Stimulated activated naive CD8-positive, alpha-beta T cell treated with anti-CD3 and anti-CD28 coated beads, Interleukin-15, amount 100 ng/mL, for 72 hours (primary cell): ENCODE measurements around the gene INSL4.

Experiments
- ATAC-seq: fragments of 150-1000 bp; cut with Tn5 transposase; 2 replicates; pipeline ENCODE4 v1.10.0; 2021; ENCODE audit warnings: mild to moderate bottlenecking, moderate library complexity
- DNase-seq, 2 donors: peaks; one replicate each; pipeline ENCODE4 v3.0.0; 2021 to 2022
- H3K27ac Mint-ChIP-seq, 2 donors: one replicate each; pipeline ENCODE4 v1.8.0; 2022; ENCODE audit warnings: mild to moderate bottlenecking in 2 of 2, mixed read lengths in 2 of 2, moderate library complexity in 2 of 2
- H3K27me3 Mint-ChIP-seq: one replicate; pipeline ENCODE4 v1.8.0; 2022; ENCODE audit warnings: mixed read lengths
- H3K4me1 Mint-ChIP-seq: one replicate; pipeline ENCODE4 v1.8.0; 2022; ENCODE audit warnings: mild to moderate bottlenecking, mixed read lengths
- H3K4me3 Mint-ChIP-seq, 2 donors: one replicate each; pipeline ENCODE4 v1.8.0; 2022; ENCODE audit warnings: mild to moderate bottlenecking in 2 of 2, mixed read lengths in 2 of 2, moderate library complexity in 1 of 2
- H3K9me3 Mint-ChIP-seq, 2 donors: one replicate each; pipeline ENCODE4 v1.8.0; 2022; ENCODE audit warnings: mixed read lengths in 2 of 2

The INSL4 gene

DNA sequence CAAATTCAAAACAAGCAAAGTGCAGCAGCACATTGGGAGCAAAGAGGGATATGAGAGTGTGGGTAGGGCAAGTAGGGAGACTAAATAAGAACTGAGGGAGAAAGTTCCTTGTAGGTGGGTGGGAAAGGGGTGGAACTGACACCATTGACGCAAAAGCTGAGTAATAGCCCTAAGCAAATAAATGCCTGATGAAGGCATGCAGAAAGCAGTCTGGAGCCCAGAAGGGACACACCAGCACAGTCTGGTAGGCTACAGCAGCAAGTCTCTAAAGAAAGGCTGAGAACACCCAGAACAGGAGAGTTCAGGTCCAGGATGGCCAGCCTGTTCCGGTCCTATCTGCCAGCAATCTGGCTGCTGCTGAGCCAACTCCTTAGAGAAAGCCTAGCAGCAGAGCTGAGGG, at the start of gene INSL4:
TSS of gene INSL4 (plus strand) at position 208 of the 400 bp plus-strand sequence. CDS start at position 313, 105 bp downstream.
- Mint-ChIP-seq H3K4me3 (no peak within 1 kb of the TSS), H3K27me3 (no peaks in the 10 kb centered on the region), H3K9me3 (peaks cover 0 to under 1% of the 10 kb centered on the region in 2 donors), H3K4me1 (no peaks in the 10 kb centered on the region), H3K27ac (peak within 1 kb of the TSS in 1 of 2 donors; percentile 23)
- no peak for DNase-seq
- ATAC-seq: no peak

DNA sequence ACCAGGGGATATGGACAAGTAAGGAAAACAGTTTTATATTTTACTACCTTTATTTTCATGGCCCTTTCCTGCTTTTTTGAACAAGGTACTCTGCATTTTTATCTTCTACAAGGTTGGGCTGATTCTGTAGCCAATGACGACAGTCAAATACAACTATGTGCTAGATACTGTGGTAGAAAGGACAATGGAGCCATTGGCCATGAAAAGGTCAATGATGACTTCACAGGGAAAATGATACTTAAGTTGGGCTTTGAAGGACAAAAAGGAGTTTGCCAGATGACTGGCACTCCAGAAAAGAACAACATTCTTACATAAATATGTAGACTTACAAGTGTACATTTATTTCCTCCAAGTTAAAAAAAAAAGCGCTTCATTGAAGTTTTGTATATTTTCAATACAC, 46.4 kb upstream of the INSL4 start:
- ATAC-seq: no peak
- no peak for DNase-seq
- Mint-ChIP-seq H3K4me3 (no peak overlapping the region), H3K4me1 (peaks cover 23% of the 10 kb centered on the region), H3K9me3 (peaks cover 0 to 4% of the 10 kb centered on the region in 2 donors), H3K27ac (no peak overlapping the region), H3K27me3 (no peaks in the 10 kb centered on the region)

DNA sequence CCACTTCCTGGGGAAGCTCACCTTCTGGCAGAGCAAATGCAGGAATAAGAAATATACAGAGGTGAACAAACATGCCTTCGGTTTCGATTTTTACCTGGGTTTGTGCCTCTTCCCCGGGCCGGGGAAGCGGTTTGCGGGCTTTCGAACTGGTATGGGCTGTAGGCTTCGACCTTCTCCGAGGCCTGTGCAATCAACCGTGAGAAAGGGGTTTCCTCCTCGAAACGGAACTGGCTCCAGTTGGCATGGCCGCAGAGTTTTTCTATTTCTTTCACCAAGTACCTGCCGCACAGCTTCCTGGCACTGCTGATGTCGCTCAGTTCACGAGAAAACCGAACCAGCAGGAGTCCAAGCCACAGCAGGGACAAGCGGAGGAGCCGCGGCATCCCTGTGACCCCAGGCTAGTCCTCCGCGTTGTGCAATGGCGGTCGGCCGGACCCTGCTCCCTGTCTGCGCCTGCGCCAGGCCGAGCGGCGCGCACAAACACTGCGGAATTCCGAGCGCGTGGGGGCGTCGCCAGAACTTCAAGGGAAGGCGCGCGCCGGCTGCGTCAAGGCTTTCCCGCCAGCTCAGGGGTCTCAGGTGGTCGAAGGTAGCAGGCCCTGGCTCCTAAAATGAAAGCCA, 45.9 kb upstream of the INSL4 start, which contains the start of gene INSL6:
TSS of gene INSL6 (minus strand) at position 420 of the 621 bp plus-strand sequence. CDS start at position 383, 37 bp downstream.
- peaks cover 0 to 4% of the 10 kb centered on the region in 2 donors for H3K9me3 Mint-ChIP-seq
- H3K4me1 Mint-ChIP-seq: peaks cover 23% of the 10 kb centered on the region
- no peaks in the 10 kb centered on the region for H3K27me3 Mint-ChIP-seq
- H3K4me3 Mint-ChIP-seq: no peak within 1 kb of the TSS
- DNase-seq (no peak), ATAC-seq (no peak)
- no peak within 1 kb of the TSS for H3K27ac Mint-ChIP-seq

DNA sequence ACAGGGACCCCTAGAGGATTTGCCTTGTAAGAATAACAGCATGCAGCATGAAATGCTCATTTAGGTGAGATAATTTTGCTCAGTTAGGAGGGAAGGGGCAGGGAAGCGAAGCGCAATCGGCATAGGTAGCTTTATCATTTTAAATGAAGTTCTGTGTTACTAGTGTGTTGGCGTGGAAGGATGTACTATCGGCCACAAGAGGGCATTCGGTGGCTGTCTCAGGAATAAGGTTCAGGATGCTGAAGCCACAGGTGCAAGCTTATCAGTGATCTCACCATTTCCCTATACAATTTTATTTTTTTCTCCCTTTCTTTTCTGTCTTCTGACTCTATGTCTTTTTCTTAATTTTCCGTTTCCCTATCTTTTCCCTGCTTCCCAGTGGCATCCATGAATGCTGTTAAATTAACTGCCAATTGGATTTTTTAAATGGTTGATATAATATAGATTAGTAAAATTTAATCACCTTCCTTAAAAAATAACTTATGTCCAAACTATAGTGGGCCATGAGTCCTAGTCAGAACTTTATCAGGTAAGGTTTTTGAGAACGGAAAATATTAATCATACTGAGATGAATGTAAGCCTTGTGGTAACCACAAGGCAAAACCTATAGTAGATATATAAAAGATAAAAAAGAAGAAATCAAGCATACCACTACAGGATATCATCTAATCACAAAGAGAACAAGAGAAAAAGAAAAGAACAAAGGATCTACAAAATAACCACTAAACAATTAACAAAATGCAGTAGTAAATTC, 44.6 kb upstream of the INSL4 start:
- Mint-ChIP-seq H3K9me3 (peaks cover 0 to 4% of the 10 kb centered on the region in 2 donors), H3K27me3 (no peaks in the 10 kb centered on the region), H3K27ac (no peak overlapping the region), H3K4me1 (peaks cover 23% of the 10 kb centered on the region), H3K4me3 (no peak overlapping the region)
- ATAC-seq: peak; percentile 83
- peak; percentile 42 to 61 for DNase-seq

DNA sequence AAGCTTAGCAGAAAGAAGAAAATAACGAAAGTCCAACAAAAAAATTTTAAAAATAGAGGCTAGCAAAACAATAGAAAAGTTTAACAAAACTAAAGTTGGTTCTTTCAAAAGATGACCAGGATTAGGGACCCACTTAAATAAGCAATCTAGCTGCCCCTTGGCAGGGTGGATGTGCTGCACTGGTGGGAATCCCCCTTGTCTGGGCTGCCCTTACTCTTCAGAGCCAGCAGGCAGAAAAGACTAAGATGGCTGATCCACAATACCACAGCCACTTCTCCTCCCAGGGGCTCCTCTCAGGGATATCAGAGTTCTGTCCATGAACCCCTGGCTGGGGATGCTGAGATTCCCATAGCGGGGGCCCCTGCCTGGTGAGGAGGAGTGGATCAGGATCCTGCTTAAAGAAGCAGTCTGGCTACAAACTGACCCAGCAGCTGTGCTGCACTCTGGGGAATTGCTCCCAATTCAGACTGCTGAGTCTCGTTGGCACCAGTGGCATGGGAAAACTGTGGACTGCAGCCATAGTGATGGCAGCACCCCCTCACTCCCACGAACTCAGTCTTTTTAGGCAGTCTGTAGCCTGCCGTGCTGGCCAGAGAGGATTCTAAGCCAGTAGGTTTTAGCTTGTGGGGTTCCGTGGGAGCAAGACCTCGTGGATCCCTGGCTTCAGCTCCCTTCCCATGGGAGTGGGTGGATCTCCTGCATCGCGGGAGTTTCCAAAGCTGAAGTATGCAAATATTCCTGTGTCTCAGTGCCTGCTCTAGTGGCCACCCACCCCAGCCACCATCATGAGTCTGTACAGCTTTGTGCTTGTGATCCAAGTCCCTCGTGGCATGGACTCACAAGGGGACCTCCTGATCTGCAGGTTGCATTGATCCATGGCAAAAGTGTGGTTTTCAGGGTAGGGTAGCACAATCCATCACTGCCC, 42.9 kb upstream of the INSL4 start:
- Mint-ChIP-seq H3K9me3 (peaks cover 0 to 4% of the 10 kb centered on the region in 2 donors), H3K27me3 (no peaks in the 10 kb centered on the region), H3K27ac (no peak overlapping the region), H3K4me3 (no peak overlapping the region), H3K4me1 (peaks cover 22% of the 10 kb centered on the region)
- peak; percentile 61 for ATAC-seq
- DNase-seq: no peak

DNA sequence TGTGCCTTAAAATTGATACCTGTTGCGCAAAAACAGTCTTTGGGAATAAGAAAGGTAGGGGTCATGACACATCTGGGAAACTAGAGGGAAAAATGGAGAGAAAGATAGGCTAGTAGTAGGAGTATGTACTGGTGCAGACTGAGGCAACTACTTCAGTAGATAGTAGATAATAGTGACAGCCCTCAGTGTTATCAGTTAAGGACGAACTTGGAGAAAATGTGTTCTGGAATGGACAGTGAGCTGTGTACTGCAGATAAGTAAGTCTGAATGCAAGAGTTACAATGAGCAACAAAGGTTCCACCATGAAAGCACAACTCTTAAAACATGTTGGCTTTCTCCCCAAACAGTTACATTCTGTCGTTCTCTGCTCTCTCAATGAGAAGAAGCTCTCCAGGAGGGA, 39.2 kb upstream of the INSL4 start:
- H3K9me3 Mint-ChIP-seq: peaks cover 0 to 4% of the 10 kb centered on the region in 2 donors
- no peak for DNase-seq

DNA sequence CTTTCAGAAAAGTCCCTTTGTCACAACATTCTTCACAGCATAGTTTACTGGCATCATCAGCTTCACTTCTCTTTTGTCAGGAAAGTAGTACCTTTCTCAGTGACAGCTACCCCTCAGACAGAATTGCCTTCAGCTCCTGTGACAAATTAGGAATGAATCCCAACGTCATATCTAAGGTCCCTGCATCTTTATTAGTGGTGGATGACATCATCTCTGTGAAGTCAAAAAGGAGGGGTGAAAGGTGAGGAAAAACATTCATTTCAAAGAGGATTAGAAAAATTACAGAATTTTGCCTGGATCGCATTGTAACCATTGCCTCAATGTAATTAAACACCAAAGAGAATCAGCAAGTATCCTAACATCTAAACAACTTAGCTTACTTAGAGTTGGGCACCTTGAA, 37.9 kb upstream of the INSL4 start:
- ATAC-seq: no peak
- H3K27me3 Mint-ChIP-seq: no peaks in the 10 kb centered on the region
- no peaks in the 10 kb centered on the region for H3K4me1 Mint-ChIP-seq
- DNase-seq: no peak
- no peak overlapping the region for H3K27ac Mint-ChIP-seq
- no peak overlapping the region for H3K4me3 Mint-ChIP-seq
- peaks cover 0 to 4% of the 10 kb centered on the region in 2 donors for H3K9me3 Mint-ChIP-seq

More for the DNA sequence above, 39.2 kb upstream of the INSL4 start:
- Mint-ChIP-seq H3K4me1 (peaks cover 2% of the 10 kb centered on the region), H3K27me3 (no peaks in the 10 kb centered on the region), H3K4me3 (no peak overlapping the region), H3K27ac (no peak overlapping the region)
- no peak for ATAC-seq

DNA sequence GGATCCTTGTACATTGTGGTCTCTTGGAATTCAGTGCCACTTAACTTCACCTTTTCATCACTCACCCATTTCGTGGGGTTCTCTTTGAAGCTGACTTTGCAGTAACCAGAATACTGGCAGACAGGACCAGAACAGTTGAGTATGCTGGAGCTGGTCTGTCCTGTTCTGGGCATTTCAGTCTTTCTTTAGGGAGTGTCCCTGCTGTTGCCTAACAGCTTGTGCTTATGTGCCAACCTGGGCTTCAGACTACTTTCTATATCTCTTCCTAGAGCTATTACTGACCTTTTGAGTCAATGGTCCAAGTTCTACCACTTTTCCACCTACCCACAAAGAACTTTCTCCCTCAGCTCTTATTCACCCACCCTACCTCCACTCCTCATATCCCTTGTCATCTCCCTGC, 35.8 kb upstream of the INSL4 start:
- H3K4me3 Mint-ChIP-seq: no peak overlapping the region
- DNase-seq: no peak
- H3K27ac Mint-ChIP-seq: no peak overlapping the region
- H3K9me3 Mint-ChIP-seq: no peaks in the 10 kb centered on the region
- no peaks in the 10 kb centered on the region for H3K27me3 Mint-ChIP-seq
- H3K4me1 Mint-ChIP-seq: no peaks in the 10 kb centered on the region
- no peak for ATAC-seq

DNA sequence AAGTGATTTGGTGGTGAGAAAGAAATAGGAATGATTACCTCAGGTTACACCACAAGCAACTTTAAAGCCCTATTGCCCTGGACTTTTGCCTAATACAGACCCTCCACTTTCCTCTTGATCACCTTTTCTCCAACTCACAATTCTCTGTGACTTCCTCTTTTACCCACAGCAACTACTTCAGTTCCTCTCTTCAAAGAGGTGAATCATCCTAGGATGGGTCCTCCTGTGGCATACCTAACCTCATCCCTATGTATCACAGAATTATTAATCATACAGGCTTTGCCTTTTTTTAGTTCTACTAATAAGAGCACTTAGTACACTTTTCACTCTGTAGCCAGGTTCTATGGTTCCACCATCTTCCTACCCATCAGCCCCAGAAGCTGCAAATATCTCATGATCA, 26.1 kb upstream of the INSL4 start:
- H3K4me3 Mint-ChIP-seq: no peak overlapping the region
- H3K27me3 Mint-ChIP-seq: no peaks in the 10 kb centered on the region
- no peak for DNase-seq
- peaks cover 12% of the 10 kb centered on the region for H3K4me1 Mint-ChIP-seq
- ATAC-seq: peak; percentile 97
- no peak overlapping the region for H3K27ac Mint-ChIP-seq
- peaks cover 0 to 5% of the 10 kb centered on the region in 2 donors for H3K9me3 Mint-ChIP-seq

DNA sequence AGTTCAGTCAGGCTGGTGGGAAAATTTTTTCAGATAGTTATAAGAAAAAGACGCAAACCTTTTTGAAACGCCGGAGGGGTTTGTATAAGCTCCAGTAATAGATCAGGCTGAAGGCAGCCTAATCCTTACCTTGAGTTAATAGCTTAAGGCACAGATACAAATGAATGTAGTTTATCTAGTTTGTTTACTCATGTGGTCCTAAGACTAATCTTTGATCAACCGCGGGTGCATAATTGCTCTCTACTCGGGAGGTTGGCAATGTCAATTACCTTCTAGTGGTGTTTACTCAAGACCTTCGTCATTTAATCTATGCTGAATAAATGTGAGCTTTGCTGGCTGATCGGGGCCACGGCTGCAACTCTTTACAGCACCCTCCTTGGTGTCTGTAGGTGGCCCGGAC, 665 bp upstream of the INSL4 start:
- ATAC-seq (no peak), DNase-seq (no peak)
- H3K4me1 Mint-ChIP-seq: no peaks in the 10 kb centered on the region
- no peak overlapping the region for H3K4me3 Mint-ChIP-seq
- peaks cover 5% of the 10 kb centered on the region for H3K27me3 Mint-ChIP-seq
- H3K27ac Mint-ChIP-seq: peak overlapping the region in 1 of 2 donors; percentile 23
- H3K9me3 Mint-ChIP-seq: peaks cover 0 to 7% of the 10 kb centered on the region in 2 donors

DNA sequence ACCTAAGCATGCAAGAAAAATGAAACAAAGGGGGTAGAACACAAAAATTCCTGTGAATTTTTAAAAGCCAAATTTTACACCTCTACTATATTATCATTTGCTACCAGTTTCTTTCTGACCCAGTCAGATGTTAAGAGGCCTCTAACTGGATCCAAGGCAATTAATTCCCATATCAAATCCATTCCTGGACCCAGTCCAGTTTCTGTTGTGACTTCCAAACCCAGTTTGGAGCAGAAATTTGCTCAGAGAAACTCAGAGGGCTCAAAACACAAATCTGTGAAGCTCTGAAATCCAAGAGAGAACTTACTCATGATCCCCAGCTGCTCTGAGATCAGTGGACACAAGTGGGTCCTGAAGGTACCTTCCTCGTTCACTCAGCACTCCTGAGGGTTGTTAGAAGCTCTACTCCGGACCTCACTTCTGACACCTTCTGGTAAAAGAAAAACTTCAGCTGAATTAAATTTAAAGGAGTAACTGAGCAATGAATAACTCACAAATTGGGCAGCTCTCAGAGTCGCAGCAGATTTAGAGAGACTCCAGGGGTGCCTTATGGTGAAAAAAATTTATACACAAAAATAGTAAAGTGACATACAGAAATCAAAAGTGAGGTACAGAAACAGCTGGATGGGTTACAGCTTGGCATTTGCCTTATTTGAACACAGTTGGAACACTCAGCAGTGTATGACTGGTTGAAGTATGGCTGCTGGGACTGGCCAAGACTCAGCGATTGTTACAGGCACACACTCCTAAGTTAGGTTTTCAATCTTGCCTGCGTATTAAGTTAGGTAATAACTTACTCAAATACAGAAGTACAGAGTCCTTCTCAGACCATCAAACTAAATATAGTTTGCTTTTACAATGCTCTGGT, 32.4 kb downstream of the INSL4 start:
- H3K9me3 Mint-ChIP-seq: no peaks in the 10 kb centered on the region
- H3K27ac Mint-ChIP-seq: no peak overlapping the region
- H3K4me3 Mint-ChIP-seq: no peak overlapping the region
- peak; percentile 64 for ATAC-seq
- H3K4me1 Mint-ChIP-seq: peaks cover 18% of the 10 kb centered on the region
- H3K27me3 Mint-ChIP-seq: no peaks in the 10 kb centered on the region
- DNase-seq: no peak

DNA sequence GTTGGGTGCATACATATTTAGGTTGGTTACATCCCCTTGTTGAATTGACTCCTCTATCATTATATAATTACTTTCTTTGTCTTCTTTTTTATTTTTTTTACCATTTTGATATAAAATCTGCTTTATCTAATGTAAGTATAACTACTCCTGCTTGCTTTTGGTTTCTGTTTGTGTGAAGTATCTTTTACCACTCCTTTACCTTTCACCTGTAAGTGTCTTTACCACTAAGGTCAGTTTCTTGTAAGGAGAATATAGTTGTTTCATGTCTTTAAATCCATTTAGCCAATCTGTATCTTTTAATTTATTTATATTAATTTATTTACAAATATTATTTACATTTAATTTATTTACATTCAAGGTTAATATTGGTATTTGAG, 33.0 kb downstream of the INSL4 start:
- no peak for DNase-seq
- Mint-ChIP-seq H3K4me3 (no peak overlapping the region), H3K27me3 (no peaks in the 10 kb centered on the region), H3K27ac (peak overlapping the region in 1 of 2 donors; percentile 57), H3K4me1 (peaks cover 18% of the 10 kb centered on the region), H3K9me3 (no peaks in the 10 kb centered on the region)
- no peak for ATAC-seq

DNA sequence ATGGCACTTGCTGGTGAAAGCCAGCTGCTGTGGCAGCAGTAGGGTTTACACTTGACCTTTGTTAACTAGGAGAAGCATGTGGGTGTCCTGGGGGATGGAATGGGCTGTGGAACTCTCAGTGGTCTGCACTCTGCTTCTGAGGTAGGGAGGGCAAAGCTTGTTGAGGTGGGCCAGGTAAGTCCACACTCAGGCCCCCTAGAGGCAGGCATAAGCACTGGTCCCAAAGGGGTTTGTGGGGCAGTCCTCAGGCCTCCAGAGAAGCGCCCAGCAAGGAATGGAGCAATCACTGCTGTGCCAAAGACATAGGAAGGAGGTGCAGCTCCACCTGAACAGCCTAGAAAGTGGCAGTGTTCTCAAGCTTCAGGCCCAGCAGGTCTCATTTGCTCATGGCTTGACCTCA, 34.7 kb downstream of the INSL4 start:
- Mint-ChIP-seq H3K9me3 (no peaks in the 10 kb centered on the region), H3K27ac (no peak overlapping the region), H3K4me3 (no peak overlapping the region), H3K27me3 (no peaks in the 10 kb centered on the region), H3K4me1 (peaks cover 18% of the 10 kb centered on the region)
- no peak for DNase-seq
- ATAC-seq: no peak

DNA sequence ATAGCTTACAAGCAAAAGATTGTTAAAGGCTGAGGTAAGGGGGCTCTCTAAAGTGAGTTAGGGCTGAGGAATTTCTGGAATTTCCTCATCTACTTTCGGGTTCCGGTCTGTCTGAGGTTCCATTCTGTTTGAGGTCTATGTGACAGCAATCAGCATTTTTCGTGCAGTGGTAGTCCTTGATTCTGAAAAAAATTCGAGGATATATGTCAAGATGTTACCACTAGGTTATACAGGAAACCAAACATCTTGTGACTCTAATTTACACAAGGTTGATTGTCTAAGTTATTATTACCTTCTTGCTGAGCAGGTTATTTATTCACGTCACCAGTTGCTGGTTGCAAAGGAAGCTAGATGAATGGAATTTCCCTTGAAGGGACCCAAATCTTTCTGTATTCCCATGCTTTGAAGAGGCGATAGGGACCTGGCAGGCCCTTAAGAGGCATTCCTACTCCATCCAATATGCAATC, 38.1 kb downstream of the INSL4 start:
- H3K4me3 Mint-ChIP-seq: no peak overlapping the region
- no peaks in the 10 kb centered on the region for H3K27me3 Mint-ChIP-seq
- H3K4me1 Mint-ChIP-seq: peaks cover 9% of the 10 kb centered on the region
- no peak overlapping the region for H3K27ac Mint-ChIP-seq
- ATAC-seq: no peak
- DNase-seq: no peak
- H3K9me3 Mint-ChIP-seq: no peaks in the 10 kb centered on the region

DNA sequence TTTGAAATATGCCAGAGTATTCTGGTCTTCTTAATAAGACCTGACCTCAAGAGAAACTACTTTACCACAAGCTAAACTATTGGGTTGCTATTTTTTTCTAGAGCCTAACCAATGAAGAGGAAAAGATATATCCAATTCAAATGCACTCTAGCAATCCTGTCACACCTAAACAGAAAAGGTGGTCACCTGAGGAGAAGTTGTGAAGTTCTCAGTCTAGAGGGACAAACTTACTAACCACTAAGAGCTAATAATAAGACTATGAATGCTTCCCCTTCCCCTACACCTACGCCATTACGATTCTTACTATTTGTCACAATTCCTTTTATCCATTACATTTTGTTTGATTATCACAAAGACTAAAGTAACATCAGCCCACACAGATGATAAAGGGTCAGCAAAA, 43.6 kb downstream of the INSL4 start:
- Mint-ChIP-seq H3K4me1 (no peaks in the 10 kb centered on the region), H3K27me3 (no peaks in the 10 kb centered on the region), H3K27ac (no peak overlapping the region), H3K9me3 (no peaks in the 10 kb centered on the region), H3K4me3 (no peak overlapping the region)
- no peak for DNase-seq
- no peak for ATAC-seq
